ENCODE results near the gene SPRR2E.

- no peak for TF ChIP-seq CTCF (IDR thresholded peaks at IDR 0.05)
- TF ChIP-seq POLR2A (IDR thresholded peaks at IDR 0.05), result no peak
These were observed 36.2 kb downstream of the SPRR2E start for GRCh38 chr1:153058154-153058553.

Measured in body of pancreas (tissue), 4 donors.